HepG2 (cell line): ENCODE results near the gene CORO1C. TPM values are rescaled to one million over a fixed set of nuclear protein-coding genes. Genes with fewer than 3 reads are reported as not detected.

Source experiments
- CERS6 ChIP-seq: sonication (generic); formaldehyde crosslinking; IDR thresholded peaks from 2 replicates; pipeline ENCODE4 v1.5.0; 2020; ENCODE audit warnings: missing genetic modification reagents
- E2F1 ChIP-seq: sonication (generic); formaldehyde crosslinking; IDR thresholded peaks from 2 replicates; pipeline ENCODE4 v1.5.0; 2020; ENCODE audit warnings: missing genetic modification reagents
- FOXP4 ChIP-seq: sonication (generic); formaldehyde crosslinking; IDR thresholded peaks from 2 replicates; pipeline ENCODE4 v1.4.0; 2020; ENCODE audit warnings: missing genetic modification reagents
- MIXL1 ChIP-seq: IDR thresholded peaks from 2 replicates; pipeline ENCODE4 v1.6.1; 2016
- RBFOX2 ChIP-seq: fragments of 200-400 bp; formaldehyde crosslinking; IDR thresholded peaks from 2 replicates; pipeline ENCODE4 v1.6.1; 2017; ENCODE audit warnings: low read depth, mild to moderate bottlenecking, low read length
- REXO4 ChIP-seq: sonication (generic); formaldehyde crosslinking; IDR thresholded peaks from 2 replicates; pipeline ENCODE4 v1.8.0; 2022; ENCODE audit warnings: missing genetic modification reagents, mild to moderate bottlenecking, borderline replicate concordance
- SALL2 ChIP-seq: sonication (generic); formaldehyde crosslinking; IDR thresholded peaks from 2 replicates; pipeline ENCODE4 v1.8.1; 2023; ENCODE audit warnings: mild to moderate bottlenecking, missing genetic modification reagents, inconsistent platforms
- TAF1 ChIP-seq: sonication (generic); formaldehyde crosslinking; IDR thresholded peaks from 2 replicates; pipeline ENCODE4 v1.4.0; 2020; ENCODE audit warnings: missing genetic modification reagents
- ZBTB40 ChIP-seq, 2 experiments: fragments of 450-650 bp in 1 of 2; sonication (generic) in 1 of 2; formaldehyde crosslinking in 1 of 2; IDR thresholded peaks; 2 replicates each; pipeline versions ENCODE4 v1.6.1 to v1.8.0; 2016 to 2022; ENCODE audit warnings: antibody characterized with exemption in 1 of 2, mild to moderate bottlenecking in 1 of 2, missing genetic modification reagents in 1 of 2
- ZEB1 ChIP-seq: IDR thresholded peaks from 2 replicates; pipeline ENCODE4 v1.6.1; 2012; ENCODE audit warnings: mild to moderate bottlenecking, low read depth, inconsistent platforms; ENCODE audit not compliant: insufficient replicate concordance
- ZNF205 ChIP-seq: IDR thresholded peaks from 2 replicates; pipeline ENCODE4 v1.6.1; 2018; ENCODE audit warnings: missing biosample characterization, missing genetic modification reagents
- ZNF263 ChIP-seq: sonication (generic); formaldehyde crosslinking; IDR thresholded peaks from 2 replicates; pipeline ENCODE4 v1.4.0; 2020; ENCODE audit warnings: missing genetic modification reagents
- ZNF382 ChIP-seq: sonication (generic); formaldehyde crosslinking; IDR thresholded peaks from 2 replicates; pipeline ENCODE4 v1.5.0; 2020; ENCODE audit warnings: missing genetic modification reagents, mild to moderate bottlenecking, borderline replicate concordance
- ZNF549 ChIP-seq: sonication (generic); formaldehyde crosslinking; IDR thresholded peaks from 2 replicates; pipeline ENCODE4 v1.5.0; 2020; ENCODE audit warnings: missing genetic modification reagents
- ZNF83 ChIP-seq: sonication (generic); formaldehyde crosslinking; IDR thresholded peaks from 2 replicates; pipeline ENCODE4 v1.4.0; 2020; ENCODE audit warnings: missing genetic modification reagents, mild to moderate bottlenecking, borderline replicate concordance
- polyA plus RNA-seq, 8 experiments: library from polyadenylated mRNA; depleted of rRNA in 3 of 8; stranded (reverse) in 7 of 8; unstranded in 1 of 8; fragments of >200 nt; fragmentation: Illumina TruSeq in 4 of 8; extraction: Trizol in 4 of 8; gene quantifications; 2 replicates each; pipeline versions ENCODE4 v1.2.1 to v1.2.3, GENCODE V29; 2011 to 2016; ENCODE audit warnings: low read depth in 4 of 8, missing spikeins in 1 of 8, mixed read lengths in 1 of 8; ENCODE audit not compliant: insufficient read depth in 1 of 8
- total RNA-seq, 5 experiments: library from RNA; depleted of rRNA; stranded (reverse); fragments of >200 nt; fragmentation: Illumina TruSeq; extraction: Trizol; gene quantifications; 2 replicates each; pipeline ENCODE4 v1.2.3, GENCODE V29; 2016; ENCODE audit warnings: low read depth in 1 of 5

The CORO1C gene
- total and polyA plus RNA-seq, 2 of the 13 experiments (the other 11 are each of a cell fraction or from before 2014, with no cell fraction given): 73.7 to 131 TPM

GRCh38 chr12:108731866-108732461 lies 646 bp upstream of the CORO1C start (continued):
- TF ChIP-seq ZBTB40 (IDR thresholded peaks at IDR 0.05): no peak
- no peak for TF ChIP-seq ZBTB40 (CRISPR knock-in tag; IDR thresholded peaks at IDR 0.05)
- no peak for TF ChIP-seq ZNF83 (CRISPR knock-in tag)
- TF ChIP-seq ZNF263 (CRISPR knock-in tag): no peak
- no peak for TF ChIP-seq ZNF382 (CRISPR knock-in tag)
- TF ChIP-seq MIXL1 (CRISPR knock-in tag): no peak
- no peak for TF ChIP-seq FOXP4
- TF ChIP-seq ZEB1: no peak
- TF ChIP-seq ZNF205: peak; percentile 9; the same call in 1 of the 2 replicates
- TF ChIP-seq CERS6: no peak
- no peak for TF ChIP-seq E2F1 (CRISPR knock-in tag)
- TF ChIP-seq REXO4 (CRISPR knock-in tag): no peak
- TF ChIP-seq ZNF549: no peak
- peak; percentile 12; the same call in 1 of the 2 replicates for TF ChIP-seq SALL2
- peak; percentile 62 for TF ChIP-seq RBFOX2
- TF ChIP-seq TAF1 (CRISPR knock-in tag): peak; percentile 41
